WI38 (cell line): ENCODE data around the gene FAM168A.
"Not testable (repeated sequence)": the region's sequence is repeated elsewhere in the genome, so short reads cannot be mapped to it uniquely, and the experiment has no call there.

Experiments
- H3K4me3 ChIP-seq: 2 replicates; pipeline ENCODE4 v1.5.1; 2011; ENCODE audit warnings: low read depth, mild to moderate bottlenecking, control low read depth, low read length
- TF ChIP-seq, protein P1 (sequence below): IDR thresholded peaks from 2 replicates; pipeline ENCODE4 v1.5.1; 2012; ENCODE audit warnings: low read depth, mild to moderate bottlenecking, control low read depth, low read length

FAM168A gene

DNA sequence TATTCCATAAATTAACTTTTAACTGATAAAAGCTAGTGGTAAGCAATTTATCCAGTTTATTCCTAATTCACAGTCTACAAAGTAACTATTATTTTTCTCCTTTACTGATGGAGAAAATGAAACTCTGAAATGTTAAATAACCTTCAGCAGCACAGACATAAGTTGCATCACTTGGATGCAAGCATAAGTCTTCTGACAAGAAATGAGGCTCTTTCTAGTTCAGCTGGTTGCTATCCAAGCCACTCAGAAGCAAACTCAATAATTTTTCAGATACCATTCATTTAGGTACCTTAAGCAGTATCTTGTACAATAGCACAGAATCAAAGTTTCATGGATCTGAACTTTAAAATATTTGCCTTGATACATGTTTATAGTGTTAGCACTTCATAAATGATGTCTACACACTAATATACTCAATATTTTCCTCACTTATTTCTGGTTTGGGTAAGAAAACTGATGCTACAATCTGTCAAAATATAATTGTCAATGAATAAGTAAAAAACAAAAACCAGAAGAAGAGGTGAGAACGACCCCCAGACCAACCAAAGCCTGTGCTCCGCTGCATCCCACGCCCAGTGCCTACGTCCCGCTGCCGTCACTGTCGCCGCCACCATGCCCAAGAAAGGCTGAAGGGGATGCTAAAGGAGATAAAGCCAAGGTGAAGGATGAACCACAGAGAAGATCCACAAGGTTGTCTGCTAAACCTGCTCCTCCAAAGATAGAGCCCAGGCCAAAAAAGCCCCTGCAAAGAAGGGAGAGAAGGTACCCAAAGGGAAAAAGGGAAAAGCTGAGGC lies 18.1 kb downstream of the FAM168A start:
- TF ChIP-seq, protein P1, sequence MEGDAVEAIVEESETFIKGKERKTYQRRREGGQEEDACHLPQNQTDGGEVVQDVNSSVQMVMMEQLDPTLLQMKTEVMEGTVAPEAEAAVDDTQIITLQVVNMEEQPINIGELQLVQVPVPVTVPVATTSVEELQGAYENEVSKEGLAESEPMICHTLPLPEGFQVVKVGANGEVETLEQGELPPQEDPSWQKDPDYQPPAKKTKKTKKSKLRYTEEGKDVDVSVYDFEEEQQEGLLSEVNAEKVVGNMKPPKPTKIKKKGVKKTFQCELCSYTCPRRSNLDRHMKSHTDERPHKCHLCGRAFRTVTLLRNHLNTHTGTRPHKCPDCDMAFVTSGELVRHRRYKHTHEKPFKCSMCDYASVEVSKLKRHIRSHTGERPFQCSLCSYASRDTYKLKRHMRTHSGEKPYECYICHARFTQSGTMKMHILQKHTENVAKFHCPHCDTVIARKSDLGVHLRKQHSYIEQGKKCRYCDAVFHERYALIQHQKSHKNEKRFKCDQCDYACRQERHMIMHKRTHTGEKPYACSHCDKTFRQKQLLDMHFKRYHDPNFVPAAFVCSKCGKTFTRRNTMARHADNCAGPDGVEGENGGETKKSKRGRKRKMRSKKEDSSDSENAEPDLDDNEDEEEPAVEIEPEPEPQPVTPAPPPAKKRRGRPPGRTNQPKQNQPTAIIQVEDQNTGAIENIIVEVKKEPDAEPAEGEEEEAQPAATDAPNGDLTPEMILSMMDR, result no peak
- H3K4me3 ChIP-seq, result no peak overlapping the region

DNA sequence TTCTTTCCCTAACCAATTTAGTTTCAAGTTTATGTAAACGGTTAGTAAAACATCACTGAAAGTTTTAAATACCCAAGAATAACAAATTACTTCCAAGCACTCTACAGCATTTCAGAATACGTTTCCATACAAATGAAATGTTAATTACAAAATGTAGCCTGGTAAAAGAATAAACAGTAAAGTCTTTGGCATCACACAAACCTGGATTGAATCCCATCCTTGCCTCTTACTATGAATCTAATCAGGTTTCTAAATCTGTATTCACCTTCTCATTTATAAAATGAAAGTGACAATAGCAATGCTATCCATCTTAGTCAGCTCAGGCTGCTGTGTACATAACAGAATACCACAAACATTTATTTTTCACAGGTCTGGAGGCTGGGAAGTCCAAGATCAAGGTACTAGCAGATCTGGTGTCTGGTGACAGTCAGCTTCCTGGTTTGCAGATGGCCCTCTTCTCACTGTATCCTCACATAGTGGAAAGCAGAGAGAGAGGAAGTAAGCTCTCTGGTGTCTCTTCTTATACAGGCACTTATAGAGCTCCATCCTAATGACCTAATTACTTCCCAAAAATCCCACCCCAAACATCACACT lies 19.2 kb downstream of the FAM168A start:
- TF ChIP-seq, protein P1, result no peak

GRCh38 chr11:73577496-73577917 lies 20.4 kb downstream of the FAM168A start:
- H3K4me3 ChIP-seq, result no peak overlapping the region
- TF ChIP-seq, protein P1, result no peak

More for the DNA sequence above, 19.2 kb downstream of the FAM168A start:
- no peak overlapping the region for H3K4me3 ChIP-seq

DNA sequence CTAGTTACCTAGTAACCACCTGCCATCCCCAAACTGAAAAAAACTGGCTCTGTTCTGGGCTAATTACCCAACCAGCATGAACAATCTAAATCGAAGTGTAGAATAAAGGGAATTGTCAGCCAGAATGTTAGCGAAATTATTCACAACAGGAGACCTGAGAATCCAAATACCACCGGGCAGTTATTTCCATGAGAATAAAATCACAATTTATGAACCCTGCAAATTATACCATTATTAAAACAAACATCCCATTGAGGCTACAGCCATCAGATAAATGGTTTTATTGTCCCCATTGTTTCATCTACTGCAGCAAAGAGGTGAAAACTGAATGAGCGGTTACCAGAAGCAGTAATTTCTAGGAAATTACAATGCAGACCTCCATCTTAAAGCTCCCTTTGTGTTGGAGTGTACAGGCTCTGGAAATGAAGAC lies 21.7 kb downstream of the FAM168A start:
- no peak overlapping the region for H3K4me3 ChIP-seq
- TF ChIP-seq, protein P1, result no peak

DNA sequence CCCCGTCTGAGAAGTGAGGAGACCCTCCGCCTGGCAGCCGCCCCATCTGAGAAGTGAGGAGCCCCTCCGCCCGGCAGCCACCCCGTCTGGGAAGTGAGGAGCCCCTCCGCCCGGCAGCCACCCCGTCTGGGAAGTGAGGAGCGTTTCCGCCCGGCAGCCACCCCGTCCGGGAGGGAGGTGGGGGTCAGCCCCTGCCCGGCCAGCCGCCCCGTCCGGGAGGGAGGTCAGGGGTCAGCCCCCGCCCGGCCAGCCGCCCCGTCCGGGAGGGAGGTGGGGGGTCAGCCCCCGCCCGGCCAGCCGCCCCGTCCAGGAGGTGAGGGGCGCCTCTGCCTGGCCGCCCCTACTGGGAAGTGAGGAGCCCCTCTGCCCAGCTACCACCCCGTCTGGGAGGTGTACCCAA lies 25.9 kb downstream of the FAM168A start:
- H3K4me3 ChIP-seq, result not testable (repeated sequence)

- H3K4me3 ChIP-seq, result no peak overlapping the region
- TF ChIP-seq, protein P1, result no peak
Observed at GRCh38 chr11:73570415-73571114, 27.3 kb downstream of the FAM168A start.

GRCh38 chr11:73566977-73567755 lies 30.7 kb downstream of the FAM168A start:
- H3K4me3 ChIP-seq, result no peak overlapping the region
- TF ChIP-seq, protein P1, result no peak
